ENCODE results near the gene ANO7.

ANO7 gene, protein sequence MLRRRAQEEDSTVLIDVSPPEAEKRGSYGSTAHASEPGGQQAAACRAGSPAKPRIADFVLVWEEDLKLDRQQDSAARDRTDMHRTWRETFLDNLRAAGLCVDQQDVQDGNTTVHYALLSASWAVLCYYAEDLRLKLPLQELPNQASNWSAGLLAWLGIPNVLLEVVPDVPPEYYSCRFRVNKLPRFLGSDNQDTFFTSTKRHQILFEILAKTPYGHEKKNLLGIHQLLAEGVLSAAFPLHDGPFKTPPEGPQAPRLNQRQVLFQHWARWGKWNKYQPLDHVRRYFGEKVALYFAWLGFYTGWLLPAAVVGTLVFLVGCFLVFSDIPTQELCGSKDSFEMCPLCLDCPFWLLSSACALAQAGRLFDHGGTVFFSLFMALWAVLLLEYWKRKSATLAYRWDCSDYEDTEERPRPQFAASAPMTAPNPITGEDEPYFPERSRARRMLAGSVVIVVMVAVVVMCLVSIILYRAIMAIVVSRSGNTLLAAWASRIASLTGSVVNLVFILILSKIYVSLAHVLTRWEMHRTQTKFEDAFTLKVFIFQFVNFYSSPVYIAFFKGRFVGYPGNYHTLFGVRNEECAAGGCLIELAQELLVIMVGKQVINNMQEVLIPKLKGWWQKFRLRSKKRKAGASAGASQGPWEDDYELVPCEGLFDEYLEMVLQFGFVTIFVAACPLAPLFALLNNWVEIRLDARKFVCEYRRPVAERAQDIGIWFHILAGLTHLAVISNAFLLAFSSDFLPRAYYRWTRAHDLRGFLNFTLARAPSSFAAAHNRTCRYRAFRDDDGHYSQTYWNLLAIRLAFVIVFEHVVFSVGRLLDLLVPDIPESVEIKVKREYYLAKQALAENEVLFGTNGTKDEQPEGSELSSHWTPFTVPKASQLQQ

DNA sequence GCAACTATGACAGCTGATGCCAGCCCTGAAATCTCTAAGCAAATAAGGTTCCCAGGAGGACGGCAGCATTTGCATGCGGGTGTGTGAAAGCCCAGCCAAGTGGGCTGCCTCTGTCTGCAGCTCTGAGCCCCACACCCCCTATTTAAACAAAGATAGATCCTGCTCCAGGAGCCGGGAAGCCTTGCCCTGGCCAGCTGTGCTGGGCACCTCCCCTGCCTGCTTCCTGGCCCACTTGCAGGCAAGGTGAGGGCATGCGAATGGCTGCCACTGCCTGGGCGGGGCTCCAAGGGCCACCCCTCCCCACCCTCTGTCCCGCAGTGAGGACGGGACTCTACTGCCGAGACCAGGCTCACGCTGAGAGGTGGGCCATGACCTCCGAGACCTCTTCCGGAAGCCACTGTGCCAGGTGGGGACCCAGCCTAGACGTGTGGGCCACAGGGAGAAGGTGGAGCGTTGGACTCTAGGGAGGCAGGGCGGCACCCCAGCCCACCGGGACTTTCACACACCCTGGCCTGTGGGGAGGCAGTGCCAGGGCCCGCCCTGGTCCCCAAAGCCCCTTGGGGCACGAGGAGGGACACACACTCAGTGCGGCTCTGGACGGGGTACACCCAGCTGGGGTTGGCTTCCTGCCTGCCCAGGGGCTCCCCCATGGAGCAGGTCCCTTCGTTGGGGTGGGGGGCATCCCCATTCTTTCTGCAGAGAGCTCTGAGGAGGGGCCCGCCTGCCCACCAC, at the start of gene ANO7:
ANO7 (plus strand) TSS at position 317 of the 732 bp plus-strand sequence. CDS start 1,387 bp downstream, outside the sequence.
- no peak for DNase-seq (ENCODE audit: low spot score)

DNA sequence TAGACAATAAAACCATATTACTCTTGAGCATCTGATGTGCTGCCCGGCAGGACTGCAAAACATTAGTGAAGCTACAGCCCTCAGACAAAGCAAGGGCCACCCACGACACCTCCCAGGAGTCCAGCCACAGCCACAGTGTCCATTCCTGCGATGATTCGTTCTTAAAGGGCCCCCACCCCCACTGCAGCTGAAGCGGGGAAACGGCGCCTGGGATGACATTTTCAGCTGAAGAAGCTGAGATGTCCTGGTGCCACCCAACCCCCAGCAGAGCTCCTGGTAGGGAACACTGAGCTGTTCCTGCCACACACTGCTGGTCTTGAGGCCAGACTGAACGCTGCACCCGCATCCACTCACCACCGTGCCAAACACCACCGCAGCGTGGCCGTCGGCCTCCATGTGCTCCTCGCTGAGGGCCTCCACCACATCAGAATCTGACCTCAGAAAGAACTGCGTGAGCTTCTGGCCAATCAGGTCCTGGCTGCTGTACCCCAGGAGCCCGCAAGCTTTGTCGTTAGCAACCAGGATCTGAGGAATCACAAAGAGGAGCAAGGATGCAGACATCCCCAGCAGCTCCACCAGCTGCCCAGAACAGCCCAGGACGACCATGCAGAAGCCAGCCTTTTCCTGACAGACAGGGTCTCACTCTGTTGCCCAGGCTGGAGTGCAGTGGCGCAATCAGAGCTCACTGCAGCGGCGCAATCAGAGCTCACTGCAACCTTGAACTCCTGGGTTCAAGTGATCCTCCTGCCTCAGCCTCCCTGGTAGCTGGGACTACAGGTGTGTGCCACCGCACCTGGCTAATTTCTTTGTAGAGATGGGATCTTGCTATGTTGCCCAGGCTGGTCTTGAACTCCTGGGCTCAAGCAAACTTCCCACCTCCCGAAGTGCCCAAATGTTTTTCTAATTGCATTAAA, 48.7 kb upstream of the ANO7 start:
- DNase-seq (ENCODE audit: low spot score), result no peak

DNA sequence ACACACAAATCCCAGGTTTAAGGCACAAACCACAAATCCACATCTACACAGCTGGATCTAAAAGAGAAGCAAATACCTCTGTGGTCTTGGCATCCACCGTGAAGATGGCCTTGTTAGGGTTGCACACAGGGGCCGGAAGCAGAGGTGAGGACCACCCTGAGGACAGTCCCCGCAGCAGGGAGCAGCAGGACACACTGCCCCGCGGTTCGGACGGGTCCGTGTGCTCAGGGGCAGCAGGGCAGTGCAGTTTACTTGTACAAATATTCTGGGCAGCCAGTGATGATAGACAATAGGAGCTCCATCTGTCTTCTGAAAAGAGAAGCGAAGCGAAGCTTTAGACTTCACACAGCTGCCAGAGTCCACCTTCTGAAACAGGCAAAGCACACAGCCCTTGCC, 48.0 kb upstream of the ANO7 start:
- DNase-seq (ENCODE audit: low spot score), result no peak

DNA sequence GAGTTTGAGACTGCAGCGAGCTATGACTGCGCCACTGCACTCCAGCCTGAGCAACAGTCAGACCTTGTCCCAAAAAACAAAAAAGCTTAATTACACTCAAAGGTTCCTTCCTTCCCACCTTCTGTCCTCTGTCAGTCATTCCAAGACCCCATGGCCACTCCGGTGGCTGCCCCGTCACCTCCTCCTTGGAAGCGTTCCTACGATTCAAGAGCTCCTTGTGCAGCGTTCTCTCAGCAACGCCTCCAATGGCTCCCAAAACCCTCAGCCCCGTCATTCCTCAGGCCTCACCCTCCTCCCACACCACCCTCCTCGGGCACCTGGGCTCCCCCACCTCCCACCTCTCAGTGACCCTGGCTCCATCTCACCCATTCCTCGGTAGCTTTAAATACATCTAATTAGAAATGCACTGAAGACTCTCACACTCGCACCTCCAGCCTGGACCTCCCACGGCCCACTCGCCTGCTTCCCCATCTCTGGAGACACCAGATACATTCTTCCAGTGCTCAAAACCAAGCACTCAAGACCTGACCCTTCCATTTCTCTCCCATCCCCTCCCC, 47.2 kb upstream of the ANO7 start:
- DNase-seq (ENCODE audit: low spot score), result no peak

DNA sequence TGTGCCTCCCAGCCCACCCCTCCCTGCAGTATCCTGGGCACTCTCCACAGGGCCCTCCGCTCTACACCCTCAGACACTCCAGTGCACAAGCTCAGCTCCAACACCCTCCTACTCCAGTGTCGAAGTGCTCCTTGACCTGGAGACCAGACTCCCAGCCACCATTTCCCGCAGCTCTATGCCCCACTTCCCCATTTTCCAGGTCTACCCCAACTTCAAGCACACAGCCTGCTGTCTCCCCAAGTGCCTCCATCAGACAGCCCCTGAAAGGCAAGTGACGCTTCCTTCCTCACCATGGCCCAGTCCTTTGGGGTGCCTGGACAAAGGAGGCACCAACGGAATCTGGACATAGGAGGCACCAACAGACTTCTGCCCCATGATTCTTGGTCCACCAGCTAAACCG, 46.4 kb upstream of the ANO7 start:
- no peak for DNase-seq (ENCODE audit: low spot score)

DNA sequence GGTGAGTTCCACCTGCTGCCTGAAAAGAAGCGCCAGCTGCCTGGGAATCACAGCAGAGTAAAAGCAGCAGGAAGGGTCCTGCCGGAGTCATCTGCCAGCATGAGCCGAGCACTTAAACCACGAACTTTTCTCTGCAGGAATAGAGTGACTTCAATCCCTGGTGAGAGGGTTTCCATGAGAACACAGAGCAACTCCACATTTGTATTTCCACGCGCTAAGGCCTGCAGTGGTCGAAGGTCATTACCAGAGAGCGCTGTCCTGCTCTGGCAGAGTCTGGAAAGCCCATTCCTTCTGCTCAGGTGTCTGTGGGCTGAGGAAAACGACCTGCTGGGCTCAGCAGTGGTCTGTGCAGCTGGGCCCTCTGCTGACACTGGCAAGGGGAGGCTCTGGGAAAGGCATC, 45.9 kb upstream of the ANO7 start:
- no peak for DNase-seq (ENCODE audit: low spot score)

DNA sequence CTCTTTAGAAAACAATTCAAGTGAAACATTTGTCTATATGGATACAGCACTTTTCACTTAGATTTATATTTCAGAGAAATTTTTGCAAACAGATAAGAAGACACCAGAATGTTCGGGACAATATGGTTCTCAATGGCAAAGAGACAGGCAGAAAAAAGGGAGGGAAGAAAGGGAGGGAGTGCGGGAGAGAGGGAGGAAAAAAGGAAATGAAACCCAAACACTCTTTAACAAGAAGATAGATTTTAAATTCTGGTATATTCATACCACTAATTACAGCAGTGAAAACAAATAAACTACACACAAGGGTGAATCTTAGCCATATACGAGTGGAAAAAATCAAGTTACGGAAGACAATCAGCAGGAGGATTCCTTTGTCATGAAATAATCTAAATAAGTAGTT, 42.2 kb upstream of the ANO7 start:
- no peak for DNase-seq (ENCODE audit: low spot score)

DNA sequence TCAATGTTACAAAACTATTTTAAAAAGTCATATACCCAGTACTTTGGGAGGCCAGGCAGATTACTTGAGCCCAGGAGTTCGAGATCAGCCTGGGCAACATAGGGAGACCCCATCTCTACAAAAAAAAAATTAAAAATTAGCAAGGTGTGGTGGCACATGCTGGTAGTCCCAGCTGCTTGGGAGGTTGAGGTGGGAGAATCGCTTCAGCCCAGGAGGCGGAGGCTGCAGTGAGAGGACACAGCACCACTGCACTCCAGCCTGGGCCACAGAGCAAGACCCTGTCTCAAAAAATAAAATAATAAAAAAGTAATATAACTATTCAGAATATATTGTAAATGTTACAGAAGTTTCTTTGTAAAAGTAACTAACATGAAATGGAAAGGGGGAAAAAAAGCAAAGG, 41.1 kb upstream of the ANO7 start:
- DNase-seq (ENCODE audit: low spot score), result no peak

DNA sequence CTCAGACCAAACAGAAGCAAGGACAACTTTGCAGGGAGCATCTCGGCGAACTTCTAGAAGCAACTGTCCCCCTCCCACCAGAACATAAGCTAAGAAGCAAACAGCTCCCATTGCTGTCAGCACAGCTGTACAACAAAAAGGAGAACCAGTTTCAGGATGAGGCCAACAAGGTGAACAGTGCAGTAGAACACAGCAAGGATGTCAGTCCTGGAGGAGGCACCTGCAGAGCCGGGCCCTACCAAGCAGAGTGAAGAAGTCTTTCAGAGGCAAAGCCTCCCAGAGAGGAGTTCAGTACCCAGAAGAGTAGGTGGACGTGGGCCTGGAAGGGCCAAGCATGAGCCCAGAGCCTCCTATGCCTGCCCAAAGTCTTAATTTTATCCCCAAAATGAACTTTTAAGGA, 40.2 kb upstream of the ANO7 start:
- DNase-seq (ENCODE audit: low spot score), result no peak

DNA sequence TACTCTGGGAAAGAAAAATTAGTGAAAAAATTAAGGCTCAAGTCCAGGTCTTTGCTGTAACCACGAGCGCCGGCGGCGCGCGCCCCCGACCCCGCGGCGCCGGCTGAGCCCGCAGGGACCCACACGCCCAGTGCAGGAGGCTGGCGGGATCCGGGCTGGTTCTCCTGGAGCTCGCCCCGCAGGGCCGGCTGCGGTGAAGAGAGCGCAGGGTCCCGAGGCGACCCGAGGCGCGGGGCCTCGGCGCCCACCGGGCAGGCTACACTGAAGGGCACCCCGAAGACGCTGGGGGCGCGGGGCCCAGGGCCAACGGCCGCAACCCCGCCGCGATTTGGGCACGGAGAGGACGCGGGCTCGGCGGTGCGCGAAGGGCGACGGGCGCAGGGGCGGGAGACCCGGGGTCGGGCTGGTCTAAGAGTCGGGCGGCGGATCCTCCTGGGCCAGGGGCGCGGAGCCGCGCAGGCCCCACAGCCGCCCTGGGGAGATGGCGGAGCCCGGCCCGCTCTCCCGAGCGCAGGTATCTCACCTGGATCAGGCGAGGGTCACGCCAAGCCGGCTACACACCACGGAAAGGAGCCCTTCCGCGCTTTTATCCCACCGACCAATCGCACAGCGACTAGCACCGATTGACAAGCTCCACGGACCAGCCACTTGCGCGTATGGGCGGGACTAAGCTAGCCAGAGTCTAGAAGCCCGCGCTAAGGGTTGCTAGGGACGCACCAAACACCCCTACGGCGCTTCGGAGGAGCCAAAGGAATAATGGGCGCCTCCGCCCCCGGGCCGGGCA, 39.4 kb upstream of the ANO7 start, which contains the start of gene PASK:
PASK (minus strand) TSS at position 582 of the 784 bp plus-strand sequence. CDS start 6,440 bp downstream, outside the sequence.
- DNase-seq (ENCODE audit: low spot score), result peak; percentile 95

DNA sequence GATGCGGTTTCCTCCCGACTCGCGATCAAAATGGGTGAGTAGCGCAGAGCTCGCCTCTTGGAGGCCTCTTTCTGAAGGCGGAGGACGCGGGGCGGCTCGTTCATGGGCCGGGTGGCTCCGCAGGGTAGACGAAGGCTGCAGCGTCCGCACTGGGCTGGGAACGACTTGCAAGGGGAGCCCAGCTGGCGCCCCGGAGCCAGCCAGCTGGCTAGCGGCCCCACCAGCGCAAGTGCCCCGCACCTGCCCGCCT, 38.9 kb upstream of the ANO7 start:
- no peak for DNase-seq (ENCODE audit: low spot score)

DNA sequence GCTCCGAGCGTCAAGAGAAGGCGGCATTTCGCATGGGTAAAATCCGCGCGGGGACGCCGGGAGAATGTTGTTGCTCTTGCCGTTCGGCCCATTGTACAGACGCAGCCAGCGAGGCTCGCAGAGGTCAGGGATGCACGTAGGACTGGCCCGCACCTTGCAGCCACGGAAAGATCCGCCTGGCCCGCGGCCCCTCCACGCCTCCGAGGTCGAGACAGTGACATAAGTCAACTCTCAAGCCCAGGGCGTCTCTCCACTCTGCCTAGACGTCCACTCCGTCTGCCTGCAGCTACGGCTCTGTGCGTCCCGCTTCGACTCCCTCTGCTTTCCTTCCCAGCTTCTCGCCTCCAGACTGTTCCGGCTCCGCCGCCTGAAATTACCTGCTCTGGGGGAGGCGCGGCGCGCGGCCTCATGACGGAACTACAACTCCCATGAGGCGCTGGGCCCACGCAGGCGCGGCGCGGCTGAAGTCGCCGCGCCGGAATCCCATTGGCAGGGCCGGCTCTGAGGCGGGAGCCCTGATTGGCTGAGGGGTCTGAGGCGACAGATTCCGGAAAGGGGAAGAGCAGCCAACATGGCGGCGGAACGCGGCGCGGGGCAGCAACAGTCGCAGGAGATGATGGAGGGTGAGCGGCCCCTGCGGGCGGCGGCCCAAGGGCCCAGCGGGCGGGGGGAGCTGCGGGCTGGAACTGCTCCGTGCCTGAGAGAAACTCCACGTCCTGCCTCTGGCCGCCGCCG, 38.4 kb upstream of the ANO7 start, which contains the start of gene PPP1R7:
PPP1R7 (plus strand) TSS at position 543 of the 735 bp plus-strand sequence; CDS start at position 572, 29 bp downstream.
- peak; percentile 97 for DNase-seq (ENCODE audit: low spot score)

DNA sequence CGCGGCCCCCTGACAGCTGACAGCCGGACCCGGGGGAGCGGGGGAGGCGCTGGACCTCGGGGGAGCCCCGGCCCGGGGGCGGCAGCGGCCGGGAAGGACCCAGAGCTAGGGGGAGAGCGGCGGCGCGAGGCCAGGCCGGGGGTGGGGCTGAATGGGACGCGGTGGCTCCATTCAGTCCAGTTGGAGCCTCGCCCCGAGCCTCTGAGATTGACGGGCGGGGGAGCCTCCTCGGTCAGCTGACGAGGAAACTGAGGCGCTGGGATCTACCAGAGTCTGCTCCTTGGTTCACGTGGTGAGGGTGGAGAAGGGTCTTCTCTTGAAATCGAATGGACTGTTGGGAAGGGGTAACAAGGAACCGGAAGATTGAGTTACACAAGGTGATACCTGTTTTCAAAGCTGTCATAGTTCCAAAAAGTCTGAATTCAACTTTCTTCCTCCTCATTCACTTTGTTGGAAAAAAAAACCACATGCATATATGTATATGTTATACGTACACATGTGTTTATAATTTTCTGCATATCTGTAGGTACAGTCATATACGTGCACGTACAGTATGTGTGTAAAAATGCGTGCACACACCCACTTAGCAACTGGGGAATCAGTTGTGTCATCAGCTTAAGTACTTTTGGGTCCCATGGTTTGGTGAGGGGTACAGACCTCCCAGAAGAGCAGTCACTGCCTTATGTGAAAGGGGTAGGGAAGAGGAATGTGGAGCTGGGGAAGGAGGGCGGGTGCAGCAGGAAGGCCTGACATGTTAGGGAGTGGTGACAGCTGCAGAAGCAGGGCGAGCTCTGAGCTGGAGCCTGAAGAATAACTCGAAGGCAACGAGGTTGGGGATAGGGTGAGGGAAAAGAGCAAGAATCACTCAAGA, 37.6 kb upstream of the ANO7 start:
- DNase-seq (ENCODE audit: low spot score), result no peak

DNA sequence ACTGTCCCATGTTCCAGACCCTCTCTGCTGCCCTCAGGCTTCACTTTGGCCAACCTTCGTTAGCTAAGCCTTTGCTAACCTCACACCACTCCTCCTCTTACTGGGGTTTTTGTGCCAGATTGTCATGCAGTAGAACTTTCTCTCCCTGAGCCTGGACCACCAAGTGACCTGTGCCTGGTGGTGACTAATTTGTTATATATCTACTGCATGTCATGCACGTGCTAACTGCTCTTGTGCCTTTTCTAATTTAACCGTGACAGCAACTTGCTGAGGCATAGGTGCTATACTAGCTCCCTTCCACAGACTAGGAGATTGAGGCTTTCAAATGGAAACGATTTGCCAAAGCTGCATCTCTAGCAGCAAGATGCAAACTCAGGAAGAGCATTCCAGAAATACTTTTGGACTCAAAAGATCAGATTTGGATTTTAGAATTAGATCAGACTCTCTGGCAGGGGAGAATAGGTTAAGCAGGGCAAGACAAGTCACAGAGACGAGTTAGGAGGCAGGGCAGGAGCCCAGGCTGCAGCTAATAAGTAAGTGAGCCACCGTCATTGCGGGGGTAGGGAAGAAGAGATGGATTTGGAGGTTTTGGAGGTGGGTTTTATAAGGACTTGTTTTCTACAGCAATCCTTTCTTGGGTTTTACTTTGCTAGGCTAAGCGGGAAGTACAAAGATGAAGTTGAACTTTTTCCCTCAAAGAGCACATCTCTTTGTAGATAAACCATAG, 36.4 kb upstream of the ANO7 start:
- DNase-seq (ENCODE audit: low spot score), result no peak

DNA sequence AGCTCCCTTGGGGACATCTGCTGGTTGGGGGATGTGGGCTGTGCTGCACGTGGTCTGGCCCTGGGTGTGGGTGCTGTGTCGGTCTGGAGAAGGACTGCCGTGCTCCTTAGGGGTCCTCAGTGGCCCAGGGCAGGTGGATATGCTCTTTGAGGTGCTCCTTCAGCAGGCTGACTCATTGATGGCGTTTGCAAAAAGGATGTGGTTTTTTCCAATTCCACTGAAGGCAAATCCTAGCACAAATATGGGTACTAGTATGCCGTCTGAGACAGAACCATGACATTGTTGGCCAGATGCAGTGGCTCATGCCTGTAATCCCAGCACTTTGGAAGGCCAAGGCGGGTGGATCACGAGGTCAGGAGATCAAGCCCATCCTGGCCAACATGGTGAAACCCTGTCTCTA, 34.9 kb upstream of the ANO7 start:
- no peak for DNase-seq (ENCODE audit: low spot score)

DNA sequence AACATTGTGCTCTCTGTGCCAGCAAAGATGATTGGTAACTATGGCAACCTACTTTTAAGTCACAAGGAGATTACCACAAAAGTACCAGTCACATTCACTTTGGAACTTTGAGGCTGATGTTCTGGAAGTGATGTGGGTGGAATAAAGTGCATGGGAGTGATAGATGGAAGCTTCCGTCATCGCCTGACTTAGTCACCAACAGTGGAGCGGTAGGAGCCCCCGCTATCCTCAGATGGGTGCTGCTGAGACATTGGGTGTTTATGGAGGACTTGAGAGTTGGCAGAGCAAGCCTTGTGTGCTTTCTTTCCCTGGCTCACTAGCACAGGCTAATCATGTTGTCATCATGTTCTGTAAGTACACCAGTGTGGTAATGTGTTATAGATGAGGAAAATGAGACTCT, 33.6 kb upstream of the ANO7 start:
- no peak for DNase-seq (ENCODE audit: low spot score)

DNA sequence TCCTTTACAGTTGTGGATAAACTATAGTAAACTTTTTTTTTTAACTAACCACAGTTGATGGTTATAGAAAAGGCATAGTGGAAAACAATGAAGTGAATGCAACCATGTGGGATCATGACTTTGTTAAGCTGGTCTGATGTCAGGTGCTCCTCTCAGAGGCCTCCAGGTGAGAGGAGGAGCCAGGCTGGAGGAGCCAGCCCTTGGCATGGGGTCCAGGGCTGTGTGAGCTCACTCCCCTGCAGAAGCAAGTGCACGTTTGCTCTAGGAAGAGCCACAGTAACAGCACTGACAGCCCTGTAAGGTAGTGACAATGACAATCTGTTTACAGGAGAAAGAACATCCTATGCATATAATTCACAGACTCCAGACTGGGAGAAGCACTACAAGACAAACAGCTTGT, 32.5 kb upstream of the ANO7 start:
- no peak for DNase-seq (ENCODE audit: low spot score)

DNA sequence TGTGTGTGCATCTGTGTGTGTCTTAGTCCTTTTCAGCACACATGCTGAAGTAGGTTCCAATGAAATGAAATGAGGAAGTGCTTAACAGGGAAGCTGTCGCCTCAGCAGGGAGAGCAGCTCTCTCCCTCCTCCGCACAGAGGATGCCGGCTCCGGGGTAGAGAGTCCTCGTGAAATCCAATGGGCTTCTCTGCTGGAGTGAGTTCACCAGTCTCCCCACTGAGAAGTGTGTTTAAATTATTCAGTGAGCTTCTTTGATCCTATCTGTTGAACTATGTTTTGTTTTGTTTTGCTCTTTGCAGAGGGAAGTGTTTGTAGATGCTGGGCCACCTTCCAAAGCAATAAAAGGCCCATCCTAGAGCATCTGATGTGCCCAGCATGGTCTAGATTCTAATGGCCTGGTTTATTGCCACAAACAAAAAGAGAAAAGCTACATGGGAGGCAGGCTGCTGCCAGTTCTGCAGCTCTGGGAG, 31.5 kb upstream of the ANO7 start:
- no peak for DNase-seq (ENCODE audit: low spot score)
